NK-92 (cell line): ENCODE measurements around the gene ERI2.
"Not testable (repeated sequence)": the region's sequence is repeated elsewhere in the genome, so short reads cannot be mapped to it uniquely, and the experiment has no call there.

ENCODE experiments used
- DNase-seq: peaks from one replicate; lab custom pipeline; 2025; ENCODE audit not compliant: unreplicated experiment; lab: John Stamatoyannopoulos, UW

The ERI2 gene

GRCh38 chr16:20767577-20767976 lies 38.7 kb downstream of the ERI2 start:
- no peak for DNase-seq

- DNase-seq = no peak
These were observed 40.0 kb downstream of the ERI2 start for GRCh38 chr16:20766294-20766693.

GRCh38 chr16:20765732-20766131 lies 40.5 kb downstream of the ERI2 start:
- no peak for DNase-seq

DNA sequence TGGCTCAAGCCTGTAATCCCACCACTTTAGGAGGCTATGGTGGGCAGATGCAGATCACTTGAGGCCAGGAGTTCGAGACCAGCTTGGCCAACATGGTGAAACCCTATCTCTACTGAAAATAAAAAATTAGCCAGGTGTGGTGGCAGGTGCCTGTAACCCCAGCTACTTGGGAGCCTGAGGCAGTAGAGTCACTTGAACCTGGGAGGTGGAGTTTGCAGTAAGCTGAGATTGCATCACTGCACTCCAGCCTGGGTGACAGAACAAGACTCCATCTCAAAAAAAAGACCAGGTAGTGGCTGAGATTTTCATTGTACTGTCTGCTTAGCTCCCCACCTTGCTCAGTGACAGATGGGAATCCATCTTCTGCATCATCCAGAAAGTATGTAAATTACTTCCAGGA lies 41.8 kb downstream of the ERI2 start:
- not testable (repeated sequence) for DNase-seq

- no peak for DNase-seq
These were observed 42.6 kb downstream of the ERI2 start, which contains the start of gene ACSM3 for GRCh38 chr16:20763461-20764232. Gene ACSM3 (plus strand): TSS chr16:20764014. CDS start chr16:20770035, 6,021 bp downstream.

DNA sequence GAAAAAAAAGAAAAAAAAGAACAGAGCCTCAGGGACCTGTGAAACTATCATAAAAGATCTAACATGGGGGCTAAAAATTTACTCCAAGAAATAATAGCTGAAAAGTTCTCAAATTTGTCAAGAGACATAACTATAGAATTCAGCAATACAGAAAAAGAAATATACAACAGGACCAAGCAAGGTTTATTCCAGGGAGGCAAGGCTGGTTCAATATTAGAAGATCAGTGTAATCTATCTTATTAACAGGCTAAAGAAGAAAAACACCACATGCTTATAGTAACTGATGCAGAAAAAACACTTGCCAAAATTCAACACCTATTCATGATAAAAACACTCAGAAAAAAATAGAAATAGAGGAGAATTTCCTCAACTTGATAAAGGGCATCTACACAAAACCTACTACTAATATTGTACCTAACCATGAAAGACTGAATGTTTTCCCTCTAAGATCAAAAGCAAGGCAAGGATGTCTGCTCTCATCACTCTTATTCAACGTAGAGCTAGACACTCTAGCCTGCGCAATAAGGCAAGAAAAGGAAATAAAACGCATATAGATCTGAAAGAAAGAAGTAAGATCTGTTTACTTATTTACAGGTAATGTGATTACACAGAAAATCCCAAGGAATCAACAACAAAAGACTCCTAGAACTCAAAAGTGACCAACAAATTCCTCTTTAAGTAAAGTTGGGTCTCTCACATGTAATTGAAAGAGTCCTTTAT lies 43.7 kb downstream of the ERI2 start:
- no peak for DNase-seq

DNA sequence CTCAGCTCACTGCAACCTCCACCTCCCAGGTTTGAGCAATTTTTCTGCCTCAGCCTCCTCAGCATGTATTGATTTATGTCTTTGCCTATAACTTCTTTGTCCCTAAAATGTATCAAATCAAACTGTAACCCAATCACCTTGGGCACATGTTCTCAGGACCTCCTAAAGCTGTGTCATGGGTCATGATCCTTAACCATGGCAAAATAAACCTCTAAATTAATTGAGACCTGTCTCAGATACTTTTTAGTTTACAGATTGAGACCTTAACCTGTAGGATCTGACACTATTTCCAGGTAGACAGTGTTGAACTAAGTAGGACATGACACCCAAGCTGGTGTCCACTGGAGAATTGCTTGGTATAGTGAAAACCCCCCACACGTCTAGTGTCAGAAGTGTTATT lies 45.1 kb downstream of the ERI2 start:
- DNase-seq = no peak

DNA sequence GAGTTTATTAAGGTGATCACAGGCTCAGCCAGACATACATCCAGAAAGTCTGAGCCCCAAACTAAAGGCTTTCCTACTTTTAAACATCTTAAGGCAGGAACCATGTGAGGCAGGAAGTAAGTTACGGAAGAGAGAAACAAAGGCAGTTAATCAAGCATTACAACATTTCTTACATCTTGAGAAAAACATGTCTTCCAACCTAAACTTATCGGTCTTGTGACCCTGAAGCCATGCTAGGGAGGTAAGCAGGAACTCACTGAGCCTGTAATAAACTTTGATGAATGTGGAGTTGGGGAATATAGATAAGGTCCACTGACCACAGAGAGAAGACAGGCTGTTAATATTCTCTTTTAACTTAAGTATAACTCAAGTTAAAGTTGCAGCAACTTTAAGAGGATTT lies 45.9 kb downstream of the ERI2 start:
- DNase-seq = no peak

DNA sequence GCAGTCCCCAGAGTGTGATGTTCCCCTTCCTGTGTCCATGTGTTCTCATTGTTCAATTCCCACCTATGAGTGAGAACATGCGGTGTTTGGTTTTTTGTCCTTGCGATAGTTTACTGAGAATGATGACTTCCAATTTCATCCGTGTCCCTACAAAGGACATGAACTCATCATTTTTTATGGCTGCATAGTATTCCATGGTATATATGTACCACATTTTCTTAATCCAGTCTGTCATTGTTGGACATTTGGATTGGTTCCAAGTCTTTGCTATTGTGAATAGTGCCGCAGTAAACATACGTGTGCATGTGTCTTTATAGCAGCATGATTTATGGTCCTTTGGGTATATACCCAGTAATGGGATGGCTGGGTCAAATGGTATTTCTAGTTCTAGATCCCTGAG lies 50.5 kb downstream of the ERI2 start:
- not testable (repeated sequence) for DNase-seq

DNA sequence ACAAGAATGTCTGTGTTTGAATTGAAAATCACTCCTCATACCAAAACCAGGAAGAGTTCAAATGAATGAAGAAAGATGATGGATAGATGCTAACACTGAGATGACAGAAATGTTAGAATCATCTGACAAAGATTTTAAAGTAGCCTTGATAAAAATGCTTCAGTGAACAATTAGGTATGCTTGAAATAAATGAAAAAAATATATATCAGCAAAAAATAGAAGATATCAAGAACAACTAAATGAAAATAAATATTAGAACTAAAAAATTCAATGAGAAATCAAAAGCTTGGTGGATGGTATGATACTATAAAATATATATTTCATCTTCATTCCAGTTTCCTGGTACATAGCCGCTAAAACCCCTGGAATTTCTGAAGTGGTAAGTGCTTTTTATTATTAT lies 51.0 kb downstream of the ERI2 start:
- DNase-seq = no peak

GRCh38 chr16:20753727-20754126 lies 52.5 kb downstream of the ERI2 start:
- DNase-seq = no peak

- DNase-seq = no peak
These were observed 55.7 kb downstream of the ERI2 start for GRCh38 chr16:20750558-20750957.

- DNase-seq = no peak
These were observed 56.8 kb downstream of the ERI2 start for GRCh38 chr16:20749474-20749873.

- no peak for DNase-seq
These were observed 59.0 kb downstream of the ERI2 start for GRCh38 chr16:20747030-20747816.

GRCh38 chr16:20746461-20746860 lies 59.8 kb downstream of the ERI2 start:
- DNase-seq = no peak
